KOPT-K1 (cell line): ENCODE data around the gene TRAPPC2L.

Source experiments
- H3K27ac ChIP-seq: fragments of 200-600 bp; sonication (generic); 2 replicates; pipeline ENCODE4 v1.5.1; 2016; ENCODE audit warnings: antibody characterized with exemption, mild to moderate bottlenecking, low read depth, low read length; ENCODE audit not compliant: poor library complexity, severe bottlenecking
- H3K36me3 ChIP-seq: fragments of 200-600 bp; sonication (generic); 2 replicates; pipeline ENCODE4 v1.5.1; 2017; ENCODE audit warnings: antibody characterized with exemption, mild to moderate bottlenecking, low read length, moderate library complexity; ENCODE audit not compliant: insufficient read depth
- H3K9me3 ChIP-seq: fragments of 200-600 bp; sonication (generic); 2 replicates; pipeline ENCODE4 v1.5.1; 2017; ENCODE audit warnings: antibody characterized with exemption, low read length, mild to moderate bottlenecking; ENCODE audit not compliant: insufficient read depth, poor library complexity, severe bottlenecking

The TRAPPC2L gene

DNA sequence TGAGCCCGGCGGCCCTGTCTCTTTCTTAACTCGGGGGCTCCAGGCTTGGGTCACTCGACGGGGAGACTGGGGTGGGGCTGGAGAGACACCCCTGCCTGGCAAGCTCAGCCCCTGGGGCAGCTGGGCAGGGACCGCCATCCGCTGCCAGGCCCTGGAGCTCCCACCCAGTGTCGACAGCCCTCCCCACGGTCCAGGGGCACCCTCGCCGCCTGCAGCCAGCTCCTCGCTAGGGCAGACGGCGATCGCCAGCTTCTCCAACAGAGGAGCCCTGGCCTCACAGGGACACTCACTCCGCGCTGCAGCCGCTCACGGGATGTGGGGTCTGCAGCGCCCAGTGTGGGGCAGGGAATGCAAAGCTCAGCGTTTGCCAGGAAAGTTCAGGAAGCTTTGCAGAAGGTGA, 29.2 kb upstream of the TRAPPC2L start:
- Histone ChIP-seq H3K27ac (no peak overlapping the region), H3K9me3 (no peaks in the 10 kb centered on the region), H3K36me3 (no peaks in the 10 kb centered on the region)

DNA sequence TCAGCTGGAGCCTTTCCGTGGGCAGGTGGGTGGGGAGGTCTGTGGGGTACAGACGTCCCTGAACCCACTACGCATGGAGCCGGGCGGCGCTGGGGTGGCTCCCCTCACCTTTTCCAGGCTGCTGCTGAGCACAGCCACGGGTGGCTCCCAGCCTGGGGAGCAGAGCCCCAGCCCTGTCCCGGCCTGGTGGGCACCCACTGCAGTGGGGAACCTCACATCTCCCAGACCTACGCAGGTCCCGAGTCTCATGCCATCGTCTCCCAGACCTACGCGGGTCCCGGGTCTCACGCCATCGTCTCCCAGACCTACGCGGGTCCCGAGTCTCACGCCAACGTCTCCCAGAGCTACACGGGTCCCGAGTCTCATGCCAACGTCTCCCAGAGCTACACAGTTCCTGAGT, 28.2 kb upstream of the TRAPPC2L start:
- Histone ChIP-seq H3K27ac (no peak overlapping the region), H3K36me3 (no peaks in the 10 kb centered on the region), H3K9me3 (no peaks in the 10 kb centered on the region)

DNA sequence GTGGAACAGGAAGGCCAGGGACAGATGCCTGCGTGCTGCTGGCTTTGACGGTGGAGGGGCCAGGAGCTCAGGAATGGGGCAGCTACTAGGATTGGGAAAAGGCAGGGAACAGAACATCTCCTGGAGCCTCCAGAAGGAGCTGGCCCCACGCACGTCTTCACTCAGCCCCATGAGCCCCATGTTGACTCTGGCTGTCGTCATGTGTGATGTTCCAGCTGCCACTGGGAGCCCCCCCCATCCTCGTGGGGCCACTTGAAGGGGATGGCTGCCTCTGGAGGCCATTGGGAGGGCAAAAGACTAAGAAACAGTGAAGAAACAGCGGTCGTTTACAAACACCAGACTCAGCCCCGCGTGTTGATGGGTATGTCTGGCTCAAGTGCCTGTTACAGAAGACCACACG, 26.7 kb upstream of the TRAPPC2L start:
- Histone ChIP-seq H3K9me3 (no peaks in the 10 kb centered on the region), H3K27ac (no peak overlapping the region), H3K36me3 (no peaks in the 10 kb centered on the region)

DNA sequence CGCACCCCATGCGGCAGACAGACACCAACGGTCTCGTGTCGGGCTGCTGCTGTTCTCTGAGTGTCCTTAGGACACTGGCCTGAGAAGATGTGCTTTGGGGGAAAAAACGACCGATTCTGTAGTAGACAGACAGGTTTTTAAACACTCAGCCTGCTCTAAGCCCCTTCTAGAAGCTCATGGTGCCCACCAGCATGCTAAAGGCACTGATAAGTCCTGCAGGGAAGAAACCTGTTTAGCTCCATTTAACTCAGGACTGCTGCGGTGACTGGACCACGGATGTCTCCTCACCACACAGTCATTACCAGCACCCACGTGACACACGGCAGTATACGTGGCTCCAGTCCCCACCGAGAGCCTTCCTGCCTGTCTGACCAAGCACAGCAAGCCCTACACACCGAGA, 26.1 kb upstream of the TRAPPC2L start:
- Histone ChIP-seq H3K36me3 (no peaks in the 10 kb centered on the region), H3K9me3 (no peaks in the 10 kb centered on the region), H3K27ac (no peak overlapping the region)

DNA sequence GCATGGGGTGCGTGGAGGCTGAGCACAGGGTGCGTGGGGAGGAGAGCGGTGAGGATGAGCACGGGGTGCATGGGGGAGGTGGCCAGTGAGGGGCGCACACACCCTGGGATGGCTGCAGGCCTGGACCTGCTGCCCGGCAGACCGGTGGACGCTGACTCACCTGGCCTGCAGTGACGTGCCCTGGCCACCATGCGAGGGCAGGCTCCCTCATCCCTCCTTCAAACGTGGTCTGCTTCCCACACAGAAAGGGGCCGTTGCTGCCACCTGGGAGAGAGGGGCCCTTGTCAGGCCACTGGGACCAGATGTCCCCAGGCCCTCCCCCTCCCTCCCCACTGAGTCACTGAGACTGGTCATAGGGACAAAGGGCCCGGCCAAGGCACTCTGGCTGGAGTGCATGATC, 25.1 kb upstream of the TRAPPC2L start:
- Histone ChIP-seq H3K9me3 (no peaks in the 10 kb centered on the region), H3K27ac (no peak overlapping the region), H3K36me3 (no peaks in the 10 kb centered on the region)

DNA sequence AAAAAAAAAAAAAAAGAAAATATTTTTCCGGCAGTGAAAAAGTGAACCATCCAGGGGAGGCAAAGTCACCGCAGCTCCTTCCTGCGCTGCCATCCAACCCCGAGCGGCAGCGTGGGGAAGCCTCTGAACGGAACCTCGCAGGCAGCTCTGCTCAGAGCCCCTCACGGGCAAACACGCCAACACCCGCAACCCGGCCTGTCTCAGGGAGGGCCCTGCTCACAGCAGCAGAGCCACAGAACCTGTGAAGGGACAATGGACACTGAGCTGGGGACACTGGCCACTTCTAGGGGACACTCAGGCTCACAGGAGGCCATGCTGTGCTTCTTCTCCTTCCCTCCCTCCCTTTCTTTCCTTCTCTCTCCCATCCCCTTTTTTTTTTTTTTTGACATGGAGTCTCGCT, 23.8 kb upstream of the TRAPPC2L start:
- H3K27ac ChIP-seq, result no peak overlapping the region
- no peaks in the 10 kb centered on the region for H3K36me3 ChIP-seq
- H3K9me3 ChIP-seq, result no peaks in the 10 kb centered on the region

DNA sequence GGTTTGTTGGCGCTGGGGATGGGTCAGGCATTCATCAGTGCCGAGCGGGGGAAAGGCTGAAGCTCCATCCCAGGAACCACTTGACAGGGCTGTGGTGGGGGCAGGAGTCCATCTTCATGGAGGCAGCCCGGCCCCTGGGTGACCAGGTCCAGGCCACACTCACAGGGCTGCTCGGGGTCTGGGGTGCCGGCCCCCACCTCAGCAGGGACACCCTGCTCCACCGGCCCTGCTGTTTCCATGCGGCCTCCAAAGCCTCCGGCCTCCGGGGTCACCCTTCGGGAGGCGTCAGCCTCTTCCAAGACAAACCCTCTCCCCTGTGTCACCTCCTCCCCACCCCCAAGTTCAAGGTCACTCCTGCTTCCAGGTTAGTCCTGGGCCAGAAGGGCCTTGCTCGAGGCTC, 22.3 kb upstream of the TRAPPC2L start:
- H3K9me3 ChIP-seq, result no peaks in the 10 kb centered on the region
- H3K36me3 ChIP-seq, result no peaks in the 10 kb centered on the region
- no peak overlapping the region for H3K27ac ChIP-seq

DNA sequence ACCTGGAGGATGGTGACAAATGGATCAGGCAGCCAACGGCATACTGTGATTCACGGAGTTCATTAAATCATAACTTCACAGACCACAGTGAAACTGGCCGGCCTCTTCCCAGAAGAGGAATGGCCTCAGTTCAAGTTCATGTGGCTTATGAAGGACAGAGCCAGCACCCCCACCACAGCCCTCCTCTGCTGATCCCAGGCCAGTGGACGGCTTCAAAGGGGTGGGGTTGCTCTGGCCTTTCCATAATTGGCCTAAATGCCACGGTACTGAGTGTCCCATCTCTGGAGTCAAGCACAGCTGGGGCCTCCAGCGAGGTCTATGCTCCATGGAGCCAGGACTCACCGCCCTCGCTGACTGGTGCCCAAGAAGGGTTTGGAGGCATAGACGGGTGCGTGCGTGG, 21.5 kb upstream of the TRAPPC2L start:
- no peaks in the 10 kb centered on the region for H3K9me3 ChIP-seq
- H3K27ac ChIP-seq, result no peak overlapping the region
- H3K36me3 ChIP-seq, result no peaks in the 10 kb centered on the region

DNA sequence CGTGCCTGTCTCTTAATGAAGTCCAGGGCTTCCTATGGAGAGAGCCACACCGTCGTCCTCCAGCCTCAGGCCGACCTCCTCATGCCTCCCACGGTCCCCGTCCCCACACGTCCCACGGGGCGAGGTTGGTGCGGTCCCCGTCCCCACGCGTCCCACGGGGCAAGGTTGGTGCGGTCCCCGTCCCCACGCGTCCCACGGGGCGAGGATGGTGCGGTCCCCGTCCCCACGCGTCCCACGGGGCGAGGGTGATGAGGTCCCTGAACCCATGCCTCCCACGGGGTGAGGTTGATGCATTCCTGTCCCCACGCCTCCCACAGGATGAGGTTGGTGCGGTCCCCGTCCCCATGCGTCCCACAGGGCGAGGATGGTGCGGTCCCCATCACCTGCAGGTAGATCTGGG, 21.1 kb upstream of the TRAPPC2L start:
- no peaks in the 10 kb centered on the region for H3K36me3 ChIP-seq
- H3K27ac ChIP-seq, result no peak overlapping the region
- no peaks in the 10 kb centered on the region for H3K9me3 ChIP-seq

DNA sequence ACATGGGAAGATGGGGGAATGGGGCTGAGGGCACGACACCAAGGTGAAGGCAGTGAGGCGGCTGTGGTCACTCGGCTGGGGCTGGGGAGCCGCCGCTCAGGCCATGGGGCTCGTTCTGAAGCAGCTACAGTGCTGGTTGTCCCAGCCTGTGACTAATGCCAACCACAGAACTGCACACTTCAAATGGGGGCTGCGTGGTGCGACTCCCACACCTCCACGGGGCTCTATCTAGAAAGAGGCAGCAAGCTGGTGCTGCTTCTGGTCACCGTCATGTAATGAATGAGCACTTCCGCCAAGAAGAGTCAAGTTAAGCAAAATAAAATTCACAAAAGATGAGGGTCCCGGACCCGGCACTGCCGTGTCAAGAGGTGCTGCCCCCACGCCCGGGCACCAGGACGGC, 20.1 kb upstream of the TRAPPC2L start:
- H3K36me3 ChIP-seq, result no peaks in the 10 kb centered on the region
- no peak overlapping the region for H3K27ac ChIP-seq
- H3K9me3 ChIP-seq, result no peaks in the 10 kb centered on the region

DNA sequence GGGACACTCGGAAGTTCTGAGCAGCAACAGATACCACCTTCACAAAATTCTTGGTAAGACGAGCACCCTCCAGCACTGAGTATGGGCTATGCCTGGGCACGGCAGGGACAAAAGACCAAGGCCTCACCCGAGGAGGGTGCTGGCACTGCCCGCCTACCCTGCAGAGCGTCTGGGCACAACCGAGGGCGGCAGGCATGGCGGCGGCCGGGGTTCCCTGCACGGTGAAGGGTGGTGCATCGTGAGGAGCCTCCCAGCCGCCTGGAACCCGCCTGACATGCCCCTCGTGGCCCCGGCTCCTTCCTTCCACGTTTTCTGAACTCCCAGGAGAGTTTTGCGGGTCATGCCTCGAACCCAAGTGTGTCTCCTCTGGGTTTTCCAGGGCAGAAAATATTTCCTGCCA, 19.1 kb upstream of the TRAPPC2L start:
- Histone ChIP-seq H3K9me3 (no peaks in the 10 kb centered on the region), H3K27ac (no peak overlapping the region), H3K36me3 (no peaks in the 10 kb centered on the region)

DNA sequence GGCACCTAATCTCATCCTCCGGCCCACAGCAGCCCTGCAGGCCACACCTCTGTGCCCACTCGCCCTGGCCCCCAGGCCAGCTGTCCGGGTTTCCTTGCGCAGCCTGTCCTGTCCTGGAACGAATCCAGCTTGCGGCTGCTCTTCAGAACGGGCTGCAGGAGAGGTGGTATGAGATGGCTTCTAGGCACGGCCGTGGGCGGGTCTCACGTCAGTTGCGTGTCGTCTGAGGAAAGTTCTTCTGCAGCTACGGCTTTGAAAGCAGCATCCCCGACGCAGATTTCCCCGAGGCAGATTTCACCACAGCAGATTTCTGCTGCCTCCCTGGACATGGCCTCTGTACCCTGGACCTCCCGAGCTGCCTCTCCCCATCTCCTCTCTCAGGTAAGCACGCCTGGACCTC, 18.4 kb upstream of the TRAPPC2L start:
- Histone ChIP-seq H3K27ac (no peak overlapping the region), H3K36me3 (no peaks in the 10 kb centered on the region)

DNA sequence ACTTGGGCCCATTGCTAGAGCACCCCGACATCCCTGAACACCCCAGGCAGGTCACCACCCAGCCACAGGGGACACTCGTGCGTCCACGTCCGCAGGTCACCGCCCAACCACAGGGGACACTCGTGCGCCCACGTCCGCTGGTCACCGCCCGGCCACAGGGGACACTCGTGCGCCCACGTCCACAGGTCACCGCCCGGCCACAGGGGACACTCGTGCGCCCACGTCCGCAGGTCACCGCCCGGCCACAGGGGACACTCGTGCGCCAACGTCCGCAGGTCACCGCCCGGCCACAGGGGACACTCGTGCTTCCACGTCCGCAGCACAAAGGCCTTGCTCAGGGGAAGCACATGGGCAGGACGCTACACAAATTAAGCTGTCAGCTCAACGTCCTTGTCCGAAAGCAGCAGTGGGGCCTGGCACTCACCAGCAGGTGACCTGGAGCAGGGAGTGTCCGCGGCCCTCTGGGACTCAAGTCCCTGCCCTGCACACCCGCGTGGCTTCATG, 17.8 kb upstream of the TRAPPC2L start:
- no peaks in the 10 kb centered on the region for H3K36me3 ChIP-seq
- no peaks in the 10 kb centered on the region for H3K9me3 ChIP-seq
- no peak overlapping the region for H3K27ac ChIP-seq

More for the DNA sequence above, 18.4 kb upstream of the TRAPPC2L start:
- H3K9me3 ChIP-seq, result no peaks in the 10 kb centered on the region

DNA sequence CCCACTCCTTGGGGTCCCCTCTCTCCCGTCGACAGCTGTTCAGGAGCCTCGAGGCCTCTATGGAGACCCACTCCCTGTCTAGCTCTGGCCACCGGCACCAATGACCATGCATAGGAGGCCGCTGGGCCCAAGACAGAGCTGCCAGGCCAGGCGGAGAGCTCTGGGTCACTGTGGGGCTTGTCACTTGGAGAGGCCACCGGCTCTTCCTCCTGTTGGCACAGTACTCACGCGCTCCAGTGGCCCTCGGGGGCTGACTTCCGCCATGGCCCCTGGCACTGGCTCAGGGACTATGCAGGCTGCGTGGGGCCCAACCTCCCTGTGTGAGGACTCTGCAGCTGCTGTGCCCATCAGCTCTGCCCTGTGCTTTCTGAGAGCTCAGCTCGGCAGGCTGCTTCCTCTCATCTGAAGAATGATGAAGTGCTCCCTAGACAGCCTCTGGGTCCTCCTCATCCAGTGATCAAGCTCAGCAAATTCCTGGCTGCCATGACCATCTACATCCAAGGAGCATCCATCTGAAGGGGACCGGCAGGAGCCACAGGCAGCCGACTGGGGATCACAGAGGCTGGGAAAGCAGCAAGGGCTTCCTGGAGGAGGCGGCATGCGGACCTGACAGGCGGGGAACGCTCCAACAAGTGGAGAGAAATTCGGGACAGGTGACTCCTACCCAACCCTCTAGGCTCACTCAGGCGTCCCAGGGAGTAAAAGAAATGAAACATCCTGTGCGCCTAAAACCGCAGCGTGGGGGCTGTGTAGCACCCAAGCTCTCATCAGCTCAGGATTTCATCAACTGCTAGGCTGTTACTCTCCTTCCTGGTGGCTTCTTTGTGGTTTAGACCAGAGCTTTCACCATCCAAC, 17.0 kb upstream of the TRAPPC2L start:
- Histone ChIP-seq H3K9me3 (no peaks in the 10 kb centered on the region), H3K27ac (no peak overlapping the region), H3K36me3 (no peaks in the 10 kb centered on the region)

DNA sequence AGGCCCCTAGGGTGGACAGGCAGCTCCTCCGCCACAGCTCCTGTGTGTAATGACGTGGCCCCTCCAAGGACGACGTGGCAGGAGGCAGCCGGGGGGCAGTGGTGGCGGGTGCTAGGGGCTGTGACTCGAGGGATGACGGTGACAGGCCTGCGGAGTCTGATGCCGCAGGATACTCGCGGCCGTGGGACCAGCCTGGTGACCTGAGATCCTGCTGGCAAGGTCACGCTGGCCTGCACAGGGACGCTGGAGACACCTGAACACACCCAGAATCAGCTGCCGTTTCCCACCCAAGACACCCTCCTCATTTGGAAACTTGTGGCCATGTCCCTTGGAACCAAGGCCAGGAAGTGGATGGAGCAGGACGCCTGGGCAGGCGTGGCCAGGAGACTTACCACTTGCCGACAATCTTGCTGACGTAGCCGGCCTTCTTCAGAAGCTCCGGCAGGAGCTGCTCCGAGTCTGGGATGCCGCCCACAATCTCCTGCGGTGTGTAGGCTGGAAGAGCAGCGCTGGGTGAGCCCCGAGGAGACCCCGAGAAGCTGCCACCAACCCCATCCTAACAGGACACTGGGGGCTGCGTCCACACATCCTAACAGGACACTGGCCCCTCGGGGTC, 16.2 kb upstream of the TRAPPC2L start:
- Histone ChIP-seq H3K27ac (no peak overlapping the region), H3K9me3 (no peaks in the 10 kb centered on the region), H3K36me3 (no peaks in the 10 kb centered on the region)
